Stimulated activated CD4-positive, alpha-beta T cell treated with anti-CD3 and anti-CD28 coated beads, Interleukin-15, amount 100 ng/mL, for 1 hour (primary cell): Measurements from ENCODE around the gene OR2A12.
"Not testable (repeated sequence)": the region's sequence is repeated elsewhere in the genome, so short reads cannot be mapped to it uniquely, and the experiment has no call there.

Experiments used
- DNase-seq, 2 donors: peaks; one replicate each; pipeline ENCODE4 v3.0.0-alpha.2; 2020; ENCODE audit warnings: low read depth in 1 of 2, low spot score in 1 of 2

The OR2A12 gene

DNA sequence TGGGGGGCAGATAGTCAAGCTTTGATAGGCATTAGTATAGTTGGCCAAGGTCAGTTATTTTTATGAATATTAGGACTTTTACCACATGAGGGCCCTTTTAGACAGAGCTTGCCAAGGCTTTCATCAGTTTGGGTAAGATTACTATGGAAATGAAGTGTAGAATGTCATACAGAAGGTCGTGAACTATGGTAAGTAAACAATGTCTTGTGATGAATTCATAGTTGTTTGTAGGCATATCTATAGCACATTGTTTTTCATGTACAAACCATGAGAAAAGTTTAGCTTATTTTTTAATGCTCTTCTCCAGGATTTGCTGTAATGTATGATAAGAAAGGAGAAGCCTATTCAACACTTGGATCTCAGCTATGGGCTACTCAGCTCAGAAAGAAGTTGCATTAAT lies 27.6 kb downstream of the OR2A12 start:
- no peak for DNase-seq

DNA sequence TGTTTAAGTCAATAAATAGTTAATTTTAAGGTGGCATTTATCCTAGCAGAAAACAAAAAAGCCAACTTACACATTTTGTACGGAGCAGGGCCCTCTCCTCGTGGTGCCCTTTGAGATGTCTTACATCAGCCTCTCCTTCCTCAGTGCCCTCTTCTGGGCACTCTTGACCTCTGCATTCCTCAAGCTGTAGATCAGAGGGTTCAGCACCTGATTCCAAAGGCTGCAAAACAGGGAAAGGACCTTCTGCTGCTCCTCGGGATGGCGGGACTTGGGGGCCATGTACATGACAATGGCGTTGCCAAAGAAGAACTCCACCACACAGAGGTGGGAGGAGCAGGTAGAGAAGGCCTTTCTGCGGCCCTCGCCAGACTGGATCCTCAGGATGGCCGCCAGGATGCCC lies 32.3 kb downstream of the OR2A12 start:
- no peak for DNase-seq

DNA sequence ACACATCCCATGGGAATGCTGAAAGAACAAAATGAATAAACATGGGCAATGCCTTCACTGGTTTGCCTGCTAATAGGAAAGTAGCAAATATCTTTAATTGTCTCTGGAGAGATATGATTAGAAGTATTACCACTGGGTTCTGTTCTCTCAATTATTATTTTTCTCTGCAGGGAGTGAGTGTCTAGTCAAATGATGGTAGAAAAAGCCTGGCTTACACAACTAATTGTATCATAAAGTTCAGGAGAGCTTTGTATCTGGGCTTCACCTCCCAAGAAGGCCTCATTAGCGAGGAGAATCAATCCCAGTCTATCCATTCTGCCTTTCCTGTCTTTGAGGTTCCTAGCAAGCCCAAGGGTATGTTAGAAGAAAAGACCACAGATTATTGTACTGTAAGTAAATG lies 36.8 kb downstream of the OR2A12 start, which contains the start of gene OR2A14:
Gene OR2A14, plus strand, starts transcription at position 301 of the 400 bp plus-strand sequence. CDS start 5,937 bp downstream, outside the sequence.
- DNase-seq, result no peak

DNA sequence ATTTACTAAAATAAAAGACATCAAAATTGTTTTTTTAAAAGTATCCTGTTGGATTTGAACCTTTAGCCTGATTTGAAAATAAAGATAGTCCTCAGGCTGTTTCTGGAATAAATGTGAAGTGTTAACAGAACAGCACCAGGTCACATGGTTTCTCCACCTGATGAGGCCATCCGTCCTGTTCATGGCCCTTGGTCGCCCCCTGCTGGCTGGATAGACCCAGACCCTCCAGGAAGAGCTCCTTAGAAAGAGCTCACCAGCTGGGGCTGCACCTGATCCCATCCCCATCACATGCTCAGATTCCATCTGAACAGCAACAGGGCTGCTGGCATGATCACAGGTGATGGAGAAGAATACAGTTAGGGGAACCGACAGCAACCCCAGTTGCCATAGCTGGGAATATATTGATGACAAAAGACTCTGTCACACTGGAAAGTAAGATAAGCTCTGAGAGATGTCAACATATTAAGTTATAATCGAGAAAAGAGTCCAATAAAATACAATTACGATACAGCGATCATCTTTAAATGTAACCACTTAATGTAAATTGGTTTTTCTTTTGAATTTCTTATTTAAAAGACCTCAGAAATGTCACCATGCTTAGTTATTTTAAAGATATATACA lies 41.7 kb downstream of the OR2A12 start:
- DNase-seq, result peak; percentile 65 to 86

DNA sequence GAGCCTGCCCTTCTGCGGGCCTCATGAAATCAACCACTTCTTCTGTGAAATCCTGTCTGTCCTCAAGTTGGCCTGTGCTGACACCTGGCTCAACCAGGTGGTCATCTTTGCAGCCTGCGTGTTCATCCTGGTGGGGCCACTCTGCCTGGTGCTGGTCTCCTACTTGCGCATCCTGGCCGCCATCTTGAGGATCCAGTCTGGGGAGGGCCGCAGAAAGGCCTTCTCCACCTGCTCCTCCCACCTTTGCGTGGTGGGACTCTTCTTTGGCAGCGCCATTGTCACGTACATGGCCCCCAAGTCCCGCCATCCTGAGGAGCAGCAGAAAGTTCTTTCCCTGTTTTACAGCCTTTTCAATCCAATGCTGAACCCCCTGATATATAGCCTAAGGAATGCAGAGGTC lies 43.5 kb downstream of the OR2A12 start:
- not testable (repeated sequence) for DNase-seq

DNA sequence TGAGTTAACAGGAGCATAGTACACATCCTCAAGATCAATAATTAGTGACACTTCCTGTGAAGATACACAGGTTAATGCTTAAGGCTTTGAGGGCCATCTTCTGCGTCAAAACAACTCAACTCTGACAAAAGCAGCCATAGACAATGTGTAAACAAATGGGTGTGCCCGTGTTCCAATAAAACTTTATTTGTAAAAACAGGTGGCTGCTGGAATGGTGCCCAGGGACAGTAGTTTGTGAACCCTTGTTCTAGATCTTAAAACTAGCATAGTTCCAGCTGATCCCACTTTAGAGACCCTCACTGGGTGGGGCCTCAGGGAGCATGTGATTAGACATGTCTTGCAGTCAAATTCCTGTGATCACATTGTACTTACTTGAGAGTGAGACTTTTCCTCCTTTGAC lies 44.7 kb downstream of the OR2A12 start:
- DNase-seq, result no peak

DNA sequence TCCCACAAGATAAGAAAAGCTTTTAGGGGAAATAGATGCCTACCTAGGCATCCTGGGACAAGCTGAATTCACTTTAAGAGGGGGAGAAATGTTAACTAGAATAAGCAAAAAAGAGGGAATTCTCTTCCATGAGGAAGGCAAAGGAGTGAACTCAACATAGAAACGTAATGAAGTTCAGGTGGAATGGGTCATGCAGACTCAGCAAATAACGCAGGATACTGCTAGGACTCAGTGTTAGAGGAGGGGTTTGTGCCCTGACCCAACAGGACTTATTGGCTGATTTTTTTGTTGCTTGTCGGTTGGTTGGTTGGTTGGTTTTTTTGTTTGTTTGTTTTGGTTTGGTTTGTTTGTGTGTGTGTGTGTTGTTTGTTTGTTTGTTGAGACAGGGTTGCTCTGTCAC lies 46.2 kb downstream of the OR2A12 start:
- no peak for DNase-seq

DNA sequence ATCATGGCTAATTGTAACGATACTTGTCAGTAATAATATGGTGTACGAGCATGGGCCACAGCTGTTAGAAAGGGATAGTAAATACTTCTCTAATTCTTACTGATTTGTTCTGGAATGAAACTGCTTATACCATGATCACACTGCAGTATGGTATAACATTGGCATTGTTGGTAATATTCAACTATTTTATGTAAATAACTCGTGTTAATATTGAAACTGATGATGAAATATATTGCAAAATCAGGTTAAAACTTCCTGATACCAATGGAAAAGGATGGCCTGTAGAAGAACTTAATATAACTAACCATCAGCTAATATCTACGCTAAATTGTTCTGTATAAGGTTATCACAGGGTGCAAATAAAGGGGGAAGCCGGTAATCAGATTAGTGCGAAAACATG lies 47.2 kb downstream of the OR2A12 start:
- DNase-seq, result no peak

DNA sequence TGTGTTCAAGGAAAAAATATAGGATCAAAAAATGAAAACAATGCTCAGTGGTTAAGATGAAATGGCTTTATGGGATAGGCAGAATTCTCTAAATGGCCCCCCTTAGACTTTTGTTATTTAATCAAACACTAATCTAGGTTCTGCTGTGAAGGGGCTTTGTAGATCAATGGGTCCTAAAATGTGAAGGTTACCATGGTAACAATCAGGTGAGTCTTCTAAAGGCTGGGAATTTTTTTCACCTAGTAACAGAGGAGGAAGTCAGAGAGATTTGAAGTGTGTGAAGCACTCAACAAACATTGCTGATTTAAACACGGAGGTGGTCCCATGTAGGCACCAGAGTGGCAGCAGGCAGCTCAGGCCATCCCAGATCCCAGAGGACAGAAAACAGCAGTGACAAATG lies 48.0 kb downstream of the OR2A12 start:
- DNase-seq, result no peak

DNA sequence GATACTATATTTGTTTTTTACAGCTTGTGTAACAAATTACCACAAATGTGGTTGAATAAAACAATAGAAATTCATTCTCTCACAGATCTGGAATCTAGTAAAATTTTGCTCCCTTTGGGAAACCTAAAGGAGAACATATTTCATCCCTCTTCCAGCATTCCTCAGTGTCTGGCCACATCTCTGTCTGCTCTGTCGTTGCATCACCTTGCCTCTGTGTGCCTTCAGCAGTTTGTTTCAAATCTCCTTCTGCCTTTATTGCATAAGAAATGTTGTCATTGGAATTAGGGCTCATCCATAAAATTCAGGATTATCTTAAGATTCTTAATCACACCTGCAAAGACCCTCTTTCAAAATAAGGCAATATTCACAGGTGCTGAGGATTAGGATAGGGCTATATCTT lies 51.4 kb downstream of the OR2A12 start:
- DNase-seq, result no peak

DNA sequence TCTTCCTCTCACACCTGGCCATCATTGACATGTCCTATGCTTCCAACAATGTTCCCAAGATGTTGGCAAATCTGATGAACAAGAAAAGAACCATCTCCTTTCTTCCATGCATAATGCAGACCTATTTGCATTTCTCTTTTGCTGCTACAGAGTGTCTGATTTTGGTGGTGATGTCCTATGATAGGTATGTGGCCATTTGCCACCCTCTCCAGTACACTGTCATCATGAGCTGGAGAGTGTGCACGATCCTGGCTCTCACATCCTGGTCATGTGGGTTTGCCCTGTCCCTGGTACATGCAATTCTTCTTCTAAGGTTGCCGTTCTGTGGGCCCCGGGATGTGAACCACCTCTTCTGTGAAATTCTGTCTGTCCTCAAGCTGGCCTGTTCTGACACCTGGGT lies 56.1 kb downstream of the OR2A12 start:
- DNase-seq, result no peak

DNA sequence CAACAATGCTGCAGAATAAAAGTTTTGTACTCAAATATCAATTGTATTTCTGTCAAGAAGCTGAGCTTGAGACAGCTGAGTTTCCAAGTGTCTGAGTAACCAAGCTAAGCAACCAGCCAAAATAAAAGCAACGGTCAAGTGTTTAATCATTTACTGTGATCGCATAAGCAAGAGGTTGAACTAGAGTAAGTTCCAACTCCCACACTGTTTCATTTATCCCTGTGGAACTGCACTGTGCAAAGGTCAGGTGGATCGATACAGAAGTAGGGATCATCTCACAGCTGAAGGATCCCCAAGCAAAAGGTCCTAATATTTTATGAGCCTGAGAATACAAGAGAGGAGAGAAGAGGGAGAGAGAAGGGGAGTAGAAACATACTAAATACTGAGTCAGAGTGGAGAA lies 58.3 kb downstream of the OR2A12 start:
- DNase-seq, result no peak

DNA sequence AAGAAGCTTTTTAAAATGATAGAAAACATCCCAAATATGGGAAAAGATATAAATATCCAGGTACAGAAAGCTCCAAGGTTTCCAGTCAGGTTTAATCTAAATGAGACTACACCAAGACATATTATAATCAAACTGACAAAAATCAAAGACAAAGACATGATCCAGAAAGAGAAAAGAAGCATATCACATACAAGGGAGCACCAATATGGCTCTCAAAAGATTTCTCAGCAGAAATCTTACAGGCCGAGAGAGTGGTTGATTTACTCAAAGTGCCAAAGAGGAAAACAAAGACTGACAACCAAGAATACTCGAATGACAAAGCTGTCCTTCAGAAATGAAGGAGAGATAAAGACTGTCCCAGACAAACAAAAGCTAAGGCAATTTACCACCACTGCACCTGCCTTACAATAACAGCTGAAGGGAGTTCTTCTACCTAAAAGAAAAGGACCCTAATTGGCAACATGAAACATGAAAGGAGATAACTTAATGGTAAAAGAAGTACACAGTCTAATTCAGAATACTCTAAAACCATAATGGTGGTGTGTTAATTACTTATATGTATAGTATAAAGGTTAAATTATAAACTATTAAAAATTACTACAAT lies 62.2 kb downstream of the OR2A12 start:
- DNase-seq, result no peak
